ENCODE results near the gene NCEH1. TPM values are rescaled to one million over a fixed set of nuclear protein-coding genes. Genes with fewer than 3 reads are reported as not detected.

The NCEH1 gene
- total and polyA plus RNA-seq, 2 of the 4 experiments (the other 2 are of a cell fraction): 22.3 to 23.3 TPM

- Histone ChIP-seq H3K9ac (ENCODE audit: low read depth, low read length) (no peak overlapping the region), H3K4me2 (ENCODE audit: low read depth, low read length) (no peak overlapping the region), H2BK15ac (ENCODE audit: low read depth, low read length) (no peak overlapping the region), H3K4me1 (ENCODE audit: control insufficient read depth, insufficient read depth, low read length) (peaks cover 6% of the 10 kb centered on the region; the same call in 1 of the 2 replicates), H2BK20ac (ENCODE audit: low read depth, low read length) (no peak overlapping the region; the same call in 1 of the 2 replicates), H4K8ac (ENCODE audit: low read depth in 2 of 2, low read length in 2 of 2) (no peak overlapping the region), H4K5ac (ENCODE audit: low read depth, low read length) (no peak overlapping the region), H3K36me3 (ENCODE audit: control insufficient read depth, insufficient read depth, low read length) (no peaks in the 10 kb centered on the region), H3K9me3 (ENCODE audit: control insufficient read depth, insufficient read depth, low read length) (no peaks in the 10 kb centered on the region), H3K23ac (ENCODE audit: low read depth, low read length) (no peak overlapping the region; the same call in 1 of the 2 replicates), H2BK120ac (ENCODE audit: low read depth, low read length) (no peak overlapping the region), H3K79me1 (ENCODE audit: low read depth in 1 of 2, low read length in 2 of 2) (no peaks in the 10 kb centered on the region), H2AK9ac (replicated peaks; ENCODE audit: low read depth, low read length, poor library complexity) (no peak overlapping the region), H2AFZ (replicated peaks; ENCODE audit: low read length, poor library complexity) (no peak overlapping the region), H3K56ac (ENCODE audit: extremely low read depth, insufficient read depth, low read length) (no peak overlapping the region), H3K18ac (ENCODE audit: low read depth, low read length) (peak overlapping the region; percentile 73; the same call in 1 of the 2 replicates), H3K27me3 (ENCODE audit: control insufficient read depth, insufficient read depth, low read length) (no peaks in the 10 kb centered on the region), H3K27ac (ENCODE audit: insufficient read depth, low read length) (no peak overlapping the region), H4K91ac (ENCODE audit: insufficient read depth, low read depth, low read length) (no peak overlapping the region), H2BK5ac (ENCODE audit: low read depth, low read length, poor library complexity, severe bottlenecking) (no peak overlapping the region), H4K20me1 (ENCODE audit: insufficient read depth, low read length) (no peaks in the 10 kb centered on the region), H2AK5ac (ENCODE audit: low read depth, low read length) (no peak overlapping the region), H3K9me1 (ENCODE audit: insufficient read depth, low read length) (peaks cover 5% of the 10 kb centered on the region; the same call in 1 of the 2 replicates), H3K14ac (replicated peaks; ENCODE audit: low read depth, low read length) (no peak overlapping the region), H3K4me3 (ENCODE audit: insufficient read depth, low read depth, low read length) (no peak overlapping the region), H3K4ac (ENCODE audit: low read depth, low read length) (no peak overlapping the region)
- no peak for DNase-seq
- intact Hi-C loops (cut with micrococcal nuclease): no loop called here
- dilution Hi-C loops (cut with HindIII; ENCODE audit: low sequenced_read_pairs, unreplicated experiment): no loop called here
- TF ChIP-seq NFE2L2 (IDR thresholded peaks at IDR 0.05; ENCODE audit: low read depth, low read length) (no peak), MXI1 (IDR thresholded peaks at IDR 0.05; ENCODE audit: borderline replicate concordance, low read depth, low read length) (no peak)
- ChIA-PET POLR2A (ENCODE audit: unreplicated experiment) (no interaction called here), CTCF (interaction anchor here (0.6 kb wide), 1 partner anchor 505 kb away, joined by 9 read pairs; no protein-coding TSS in a partner anchor)
- WGBS, 2 experiments (ENCODE audit: extremely low coverage in 2 of 2, insufficient read length in 1 of 2): no CpG with 5 or more reads among the region's 2 CpGs
- no TSS peak for BruUV-seq (replicated peaks)
- in situ Hi-C loops (cut with MboI; ENCODE audit: low sequenced_read_pairs): no loop called here
- no peak for ATAC-seq (ENCODE audit: low read depth)
Observed at GRCh38 chr3:172608575-172608974, 102.3 kb downstream of the NCEH1 start.

Measured in IMR-90 (cell line).